Spleen (tissue), 11 donors: ENCODE results near the gene TNK2. TPM values are rescaled to one million over a fixed set of nuclear protein-coding genes. Genes with fewer than 3 reads are reported as not detected.

ENCODE experiments used
- DNase-seq: peaks from one replicate; pipeline ENCODE4 v3.0.0-alpha.2; 2020
- H3K27ac ChIP-seq, 8 donors: fragments of 200-600 bp; sonication (generic) in 7 of 8; 1 replicate in 4 of 8; 2 replicates in 4 of 8; pipeline versions ENCODE4 v1.5.0 to v1.8.0; 2016 to 2021; ENCODE audit warnings: inconsistent platforms in 4 of 8, mild to moderate bottlenecking in 4 of 8, moderate library complexity in 1 of 8
- H3K27me3 ChIP-seq, 7 donors: fragments of 200-600 bp; sonication (generic) in 6 of 7; replicated peaks in 1 of 7; 1 replicate in 4 of 7; 2 replicates in 3 of 7; pipeline versions ENCODE4 v1.5.0 to v1.8.0; 2016 to 2021; ENCODE audit warnings: inconsistent platforms in 3 of 7, mild to moderate bottlenecking in 1 of 7
- H3K36me3 ChIP-seq, 6 donors: fragments of 200-600 bp; sonication (generic) in 5 of 6; 1 replicate in 4 of 6; 2 replicates in 2 of 6; pipeline versions ENCODE4 v1.5.0 to v1.8.0; 2016 to 2021; ENCODE audit warnings: inconsistent platforms in 2 of 6
- H3K4me1 ChIP-seq, 6 donors: fragments of 200-600 bp; sonication (generic) in 5 of 6; 1 replicate in 3 of 6; 2 replicates in 3 of 6; pipeline versions ENCODE4 v1.5.0 to v1.8.0; 2016 to 2021; ENCODE audit warnings: inconsistent platforms in 3 of 6
- H3K4me3 ChIP-seq, 8 donors: fragments of 200-600 bp; sonication (generic) in 7 of 8; 1 replicate in 4 of 8; 2 replicates in 4 of 8; pipeline versions ENCODE4 v1.5.0 to v1.8.0; 2016 to 2021; ENCODE audit warnings: inconsistent platforms in 4 of 8, mild to moderate bottlenecking in 4 of 8, moderate library complexity in 2 of 8
- H3K9me3 ChIP-seq, 8 donors: fragments of 200-600 bp; sonication (generic) in 7 of 8; 1 replicate in 4 of 8; 2 replicates in 4 of 8; pipeline versions ENCODE4 v1.5.0 to v1.8.0; 2016 to 2021; ENCODE audit warnings: inconsistent platforms in 4 of 8
- CTCF ChIP-seq, 11 experiments: fragments of 200-600 bp in 7 of 11; fragments of 450-650 bp in 4 of 11; sonication (generic) in 4 of 11; IDR thresholded peaks in 8 of 11; conservative IDR thresholded peaks in 3 of 11; 1 replicate in 7 of 11; 2 replicates in 4 of 11; pipeline versions ENCODE4 v1.4.0 to v1.8.0; 2016 to 2021; ENCODE audit warnings: antibody characterized with exemption in 11 of 11, inconsistent platforms in 4 of 11, mild to moderate bottlenecking in 1 of 11
- POLR2A ChIP-seq, 3 donors: fragments of 450-650 bp; IDR thresholded peaks; one replicate each; pipeline ENCODE4 v1.5.1; 2017; ENCODE audit warnings: antibody characterized with exemption in 3 of 3, mild to moderate bottlenecking in 1 of 3
- POLR2AphosphoS5 ChIP-seq, 3 donors: sonication (generic); formaldehyde crosslinking; IDR thresholded peaks; one replicate each; pipeline ENCODE4 v1.5.1; 2017; ENCODE audit warnings: antibody characterized with exemption in 3 of 3
- WGBS, 5 donors: extraction: QIAGEN DNeasy Blood & Tissue Kit in 3 of 5; methylation state at CpG; one replicate each; pipeline versions ENCODE4 v1.1.5 to v1.1.7; 2013 to 2018; 5-methylcytosine and 5-hydroxymethylcytosine counted together
- intact Hi-C: fragments of 100-400 bp; cut with DNase I; formaldehyde crosslinking; loops from one replicate; pipeline ENCODE4 v1.15.0; 2023; ENCODE audit warnings: low total_unique reads
- polyA plus RNA-seq, 3 donors: library from polyadenylated mRNA; stranded (reverse); fragments of 200-250 nt; gene quantifications; one replicate each; pipeline ENCODE4 v1.2.1, GENCODE V29; 2013
- total RNA-seq, 7 donors: library from RNA; depleted of rRNA in 3 of 7; stranded (reverse); fragments of >200 nt in 3 of 7; fragmentation: NEBNext Ultra II Directional in 4 of 7; extraction: Animal tissue kit (Norgen Biotek cat#: 25700) in 4 of 7; gene quantifications; one replicate each; pipeline versions ENCODE4 v1.1.0 to v1.2.1, GENCODE V29; 2016 to 2021
- donor health status: healthy with polysubstance abuse.
- donor health status: DM: no; HTN: no; CAD: no; lungs with moderate emphysema.
- donor health status: DM: no; HTN: no; CAD: no.
- donor health status: Bipolar disorder and iron deficiency.
- donor health status: healthy.
- donor health status: DM: no; HTN: no; CAD: no.
- donor health status: DM: yes; HTN: yes; CAD: no.

The TNK2 gene
- total and polyA plus RNA-seq, 10 donors, result 30.6 to 104 (median 76.2) TPM

GRCh38 chr3:195875482-195876236, 32.7 kb downstream of the TNK2 start:
- 93 to 97% (median 94%) methylated on average over 22 to 35 of the region's 35 CpGs for WGBS, 5 donors
- intact Hi-C loops, result no loop called here

GRCh38 chr3:195873971-195874370, 34.4 kb downstream of the TNK2 start:
- Histone ChIP-seq H3K27me3 (no peaks in the 10 kb centered on the region), H3K4me1 (peaks cover 0 to 5% (median 0%) of the 10 kb centered on the region in 6 donors), H3K9me3 (no peaks in the 10 kb centered on the region), H3K4me3 (no peak overlapping the region), H3K27ac (no peak overlapping the region), H3K36me3 (peaks cover 0 to 93% (median 74%) of the 10 kb centered on the region in 6 donors)
- TF ChIP-seq CTCF (IDR thresholded peaks at IDR 0.05 in 8 of 11, conservative IDR thresholded peaks at IDR 0.05 in 3 of 11), result no peak
- TF ChIP-seq POLR2AphosphoS5 (IDR thresholded peaks at IDR 0.05), result no peak
- no peak for TF ChIP-seq POLR2A (IDR thresholded peaks at IDR 0.05)
- no peak for DNase-seq
- 88 to 94% (median 92%) methylated on average over 16 to 26 of the region's 26 CpGs for WGBS, 5 donors
- intact Hi-C loops, result no loop called here

More at GRCh38 chr3:195875482-195876236, 32.7 kb downstream of the TNK2 start:
- peaks cover 0 to 5% (median 0%) of the 10 kb centered on the region in 6 donors for H3K4me1 ChIP-seq
- H3K9me3 ChIP-seq, result no peaks in the 10 kb centered on the region
- H3K36me3 ChIP-seq, result peaks cover 0 to 88% (median 69%) of the 10 kb centered on the region in 6 donors
- no peak overlapping the region for H3K27ac ChIP-seq
- no peaks in the 10 kb centered on the region for H3K27me3 ChIP-seq
- TF ChIP-seq POLR2AphosphoS5 (IDR thresholded peaks at IDR 0.05) (no peak), CTCF (IDR thresholded peaks at IDR 0.05 in 8 of 11, conservative IDR thresholded peaks at IDR 0.05 in 3 of 11) (no peak), POLR2A (IDR thresholded peaks at IDR 0.05) (no peak)
- H3K4me3 ChIP-seq, result no peak overlapping the region
- no peak for DNase-seq

GRCh38 chr3:195873281-195873887, 35.0 kb downstream of the TNK2 start:
- no peak for DNase-seq
- Histone ChIP-seq H3K36me3 (peaks cover 0 to 93% (median 74%) of the 10 kb centered on the region in 6 donors), H3K27ac (no peak overlapping the region), H3K4me1 (no peaks in the 10 kb centered on the region), H3K9me3 (no peaks in the 10 kb centered on the region), H3K4me3 (no peak overlapping the region), H3K27me3 (no peaks in the 10 kb centered on the region)
- WGBS, 5 donors, result 91 to 94% (median 91%) methylated on average over 22 to 38 of the region's 38 CpGs
- TF ChIP-seq POLR2A (IDR thresholded peaks at IDR 0.05) (no peak), CTCF (IDR thresholded peaks at IDR 0.05 in 8 of 11, conservative IDR thresholded peaks at IDR 0.05 in 3 of 11) (no peak), POLR2AphosphoS5 (IDR thresholded peaks at IDR 0.05) (no peak)
- intact Hi-C loops, result no loop called here

GRCh38 chr3:195872800-195873199, 35.6 kb downstream of the TNK2 start:
- 95 to 99% (median 95%) methylated on average over 10 to 16 of the region's 16 CpGs for WGBS, 5 donors
- intact Hi-C loops, result no loop called here
- DNase-seq, result no peak
- Histone ChIP-seq H3K9me3 (no peaks in the 10 kb centered on the region), H3K4me3 (no peak overlapping the region), H3K36me3 (peaks cover 0 to 93% (median 74%) of the 10 kb centered on the region in 6 donors), H3K27me3 (no peaks in the 10 kb centered on the region), H3K4me1 (no peaks in the 10 kb centered on the region), H3K27ac (no peak overlapping the region)
- TF ChIP-seq POLR2A (IDR thresholded peaks at IDR 0.05), result no peak
- TF ChIP-seq CTCF (IDR thresholded peaks at IDR 0.05 in 8 of 11, conservative IDR thresholded peaks at IDR 0.05 in 3 of 11), result no peak
- no peak for TF ChIP-seq POLR2AphosphoS5 (IDR thresholded peaks at IDR 0.05)
